HG03378 (cell line): ENCODE measurements around the gene MIB1.
"Not testable (repeated sequence)": the region's sequence is repeated elsewhere in the genome, so short reads cannot be mapped to it uniquely, and the experiment has no call there.

Experiments used
- ATAC-seq: cut with Tn5 transposase; IDR thresholded peaks from one replicate; pipeline ENCODE4 v1.9.1; 2021; ENCODE audit warnings: mild to moderate bottlenecking, moderate library complexity; ENCODE audit not compliant: unreplicated experiment

MIB1 gene

GRCh38 chr18:21740538-21741311, at the start of gene MIB1:
Gene MIB1 (plus strand): TSS chr18:21740792. CDS start chr18:21741584, 792 bp downstream.
- peak; percentile 93 for ATAC-seq

- no peak for ATAC-seq
Observed at GRCh38 chr18:21693322-21693721, 47.3 kb upstream of the MIB1 start.

- ATAC-seq = no peak
Observed at GRCh38 chr18:21700528-21701075, 40.0 kb upstream of the MIB1 start.

GRCh38 chr18:21701621-21702020, 39.0 kb upstream of the MIB1 start:
- ATAC-seq = no peak

GRCh38 chr18:21702602-21703001, 38.0 kb upstream of the MIB1 start:
- ATAC-seq = no peak

- peak; percentile 25 for ATAC-seq
Observed at GRCh38 chr18:21703241-21703820, 37.3 kb upstream of the MIB1 start.

GRCh38 chr18:21704603-21705364, 35.8 kb upstream of the MIB1 start, which contains the start of gene ABHD3:
Gene ABHD3 (minus strand): TSS chr18:21704774. CDS start chr18:21704665, 109 bp downstream.
- ATAC-seq = peak; percentile 79

GRCh38 chr18:21706386-21706865, 34.2 kb upstream of the MIB1 start:
- no peak for ATAC-seq

- not testable (repeated sequence) for ATAC-seq
Observed at GRCh38 chr18:21707130-21707529, 33.5 kb upstream of the MIB1 start.

GRCh38 chr18:21714474-21714873, 26.1 kb upstream of the MIB1 start:
- no peak for ATAC-seq

- ATAC-seq = no peak
Observed at GRCh38 chr18:21722687-21723086, 17.9 kb upstream of the MIB1 start.

GRCh38 chr18:21725201-21725600, 15.4 kb upstream of the MIB1 start:
- ATAC-seq = no peak

GRCh38 chr18:21727702-21728101, 12.9 kb upstream of the MIB1 start:
- no peak for ATAC-seq

GRCh38 chr18:21733011-21733410, 7.6 kb upstream of the MIB1 start:
- no peak for ATAC-seq

GRCh38 chr18:21735452-21736015, 5.1 kb upstream of the MIB1 start:
- no peak for ATAC-seq

- ATAC-seq = not testable (repeated sequence)
Observed at GRCh38 chr18:21736926-21737325, 3.7 kb upstream of the MIB1 start.

GRCh38 chr18:21739604-21740537, 721 bp upstream of the MIB1 start:
- ATAC-seq = peak; percentile 29

GRCh38 chr18:21741312-21741561, 645 bp downstream of the MIB1 start:
- ATAC-seq = peak; percentile 20

GRCh38 chr18:21741562-21742314, 1.1 kb downstream of the MIB1 start:
- ATAC-seq = peak; percentile 15
